ENCODE measurements around the gene WDPCP.
"Not testable (repeated sequence)": the region's sequence is repeated elsewhere in the genome, so short reads cannot be mapped to it uniquely, and the experiment has no call there.

The WDPCP gene

DNA sequence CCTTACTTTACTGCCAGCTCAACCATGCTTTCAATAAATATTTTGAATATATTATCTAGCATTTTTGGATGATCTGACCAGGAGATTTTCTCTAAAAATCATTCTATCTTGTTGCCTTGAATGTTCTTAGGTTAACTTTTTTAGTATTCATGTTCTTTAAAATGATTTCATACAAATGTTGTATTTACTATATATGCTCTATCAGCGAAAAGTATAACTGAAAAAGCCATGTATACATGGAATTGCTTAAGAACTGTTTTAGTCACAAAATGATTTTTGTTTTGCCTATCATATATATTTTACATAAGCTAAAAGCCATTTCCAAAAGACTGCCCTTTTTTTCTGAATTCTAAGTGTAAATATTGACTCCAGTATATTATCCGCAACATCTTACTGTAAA lies 213.9 kb downstream of the WDPCP start:
- no peak for DNase-seq (ENCODE audit: low read depth)
- TF ChIP-seq, protein P1, sequence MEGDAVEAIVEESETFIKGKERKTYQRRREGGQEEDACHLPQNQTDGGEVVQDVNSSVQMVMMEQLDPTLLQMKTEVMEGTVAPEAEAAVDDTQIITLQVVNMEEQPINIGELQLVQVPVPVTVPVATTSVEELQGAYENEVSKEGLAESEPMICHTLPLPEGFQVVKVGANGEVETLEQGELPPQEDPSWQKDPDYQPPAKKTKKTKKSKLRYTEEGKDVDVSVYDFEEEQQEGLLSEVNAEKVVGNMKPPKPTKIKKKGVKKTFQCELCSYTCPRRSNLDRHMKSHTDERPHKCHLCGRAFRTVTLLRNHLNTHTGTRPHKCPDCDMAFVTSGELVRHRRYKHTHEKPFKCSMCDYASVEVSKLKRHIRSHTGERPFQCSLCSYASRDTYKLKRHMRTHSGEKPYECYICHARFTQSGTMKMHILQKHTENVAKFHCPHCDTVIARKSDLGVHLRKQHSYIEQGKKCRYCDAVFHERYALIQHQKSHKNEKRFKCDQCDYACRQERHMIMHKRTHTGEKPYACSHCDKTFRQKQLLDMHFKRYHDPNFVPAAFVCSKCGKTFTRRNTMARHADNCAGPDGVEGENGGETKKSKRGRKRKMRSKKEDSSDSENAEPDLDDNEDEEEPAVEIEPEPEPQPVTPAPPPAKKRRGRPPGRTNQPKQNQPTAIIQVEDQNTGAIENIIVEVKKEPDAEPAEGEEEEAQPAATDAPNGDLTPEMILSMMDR (IDR thresholded peaks at IDR 0.05; ENCODE audit: insufficient read depth, low read depth, low read length, missing control alignments): no peak
- no peak overlapping the region for H3K4me3 ChIP-seq (ENCODE audit: low read depth, low read length)

DNA sequence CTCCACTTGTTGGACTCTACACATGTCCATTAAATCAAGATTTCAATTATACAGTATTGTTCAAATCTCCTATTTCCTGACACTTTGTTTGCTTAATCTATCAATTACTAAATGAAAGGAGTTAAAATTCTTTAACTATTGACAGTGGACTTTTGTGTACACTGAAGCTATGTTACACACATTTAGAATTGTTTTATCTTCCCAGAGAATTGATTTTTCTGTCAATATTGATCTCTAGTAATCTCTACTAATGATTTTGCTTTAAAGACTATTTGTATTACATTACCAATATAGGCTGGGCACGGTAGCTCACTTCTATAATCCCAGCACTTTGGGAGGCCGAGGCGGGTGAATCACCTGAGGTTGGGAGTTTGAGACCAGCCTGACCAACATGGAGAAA lies 215.7 kb downstream of the WDPCP start:
- H3K4me3 ChIP-seq (ENCODE audit: low read depth, low read length): no peak overlapping the region
- no peak for DNase-seq (ENCODE audit: low read depth)
- TF ChIP-seq, protein P1 (IDR thresholded peaks at IDR 0.05; ENCODE audit: insufficient read depth, low read depth, low read length, missing control alignments): no peak

DNA sequence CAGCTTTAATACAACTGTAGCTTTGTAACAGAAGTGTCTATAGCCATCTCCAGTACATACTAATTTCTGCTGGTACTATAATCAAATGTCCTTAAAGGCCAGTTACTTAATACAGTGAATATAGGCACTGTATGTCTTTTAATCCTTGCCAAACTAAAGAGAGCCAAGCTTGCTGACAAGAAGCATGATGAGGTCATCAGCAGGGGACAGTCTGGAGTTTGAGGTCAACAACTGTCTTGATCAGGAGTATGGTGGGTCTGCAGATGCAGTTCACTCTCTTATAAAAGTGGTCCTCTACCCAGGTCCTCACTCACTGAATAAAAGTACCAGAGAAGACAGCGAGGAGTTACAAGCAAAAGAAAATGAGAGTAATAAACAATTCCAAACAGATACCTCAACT lies 219.1 kb downstream of the WDPCP start:
- H3K4me3 ChIP-seq (ENCODE audit: low read depth, low read length): no peak overlapping the region
- DNase-seq (ENCODE audit: low read depth): no peak
- TF ChIP-seq, protein P1 (IDR thresholded peaks at IDR 0.05; ENCODE audit: insufficient read depth, low read depth, low read length, missing control alignments): no peak

DNA sequence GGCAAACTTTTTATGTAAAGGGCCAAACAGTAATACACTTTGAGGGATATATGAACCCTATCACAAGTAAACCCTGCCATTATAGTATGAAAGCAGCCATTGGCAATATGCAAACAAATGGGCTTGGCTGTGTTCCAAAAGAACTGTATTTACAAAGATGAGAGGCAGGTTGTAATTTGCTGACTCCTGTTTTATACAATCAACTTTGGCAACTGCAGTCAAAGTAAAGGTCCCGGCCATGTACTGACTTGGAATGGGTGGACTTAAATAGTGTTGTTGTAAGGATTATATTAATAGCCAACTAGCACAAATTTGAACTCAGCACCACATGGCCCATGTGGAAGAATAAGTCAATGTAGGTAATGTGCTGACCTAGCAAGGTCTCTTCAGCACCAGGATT lies 223.4 kb downstream of the WDPCP start:
- no peak overlapping the region for H3K4me3 ChIP-seq (ENCODE audit: low read depth, low read length)
- no peak for DNase-seq (ENCODE audit: low read depth)
- TF ChIP-seq, protein P1 (IDR thresholded peaks at IDR 0.05; ENCODE audit: insufficient read depth, low read depth, low read length, missing control alignments): no peak

DNA sequence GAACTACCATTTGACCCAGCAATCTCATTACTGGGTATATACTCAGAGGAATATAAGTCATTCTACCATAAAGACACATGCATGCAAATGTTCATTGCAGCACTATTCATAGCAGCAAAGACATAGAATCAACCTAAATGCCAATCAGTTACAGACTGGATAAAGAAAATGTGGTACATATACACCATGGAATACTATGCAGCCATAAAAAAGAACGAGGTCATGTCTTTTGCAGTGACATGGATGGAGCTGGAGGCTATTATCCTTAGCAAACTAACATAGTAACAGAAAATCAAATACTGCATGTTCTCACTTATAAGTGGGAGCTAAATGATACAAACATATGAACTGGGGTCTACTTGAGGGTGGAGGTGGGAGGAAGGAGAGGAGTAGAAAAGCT lies 230.6 kb downstream of the WDPCP start:
- H3K4me3 ChIP-seq (ENCODE audit: low read depth, low read length): not testable (repeated sequence)

DNA sequence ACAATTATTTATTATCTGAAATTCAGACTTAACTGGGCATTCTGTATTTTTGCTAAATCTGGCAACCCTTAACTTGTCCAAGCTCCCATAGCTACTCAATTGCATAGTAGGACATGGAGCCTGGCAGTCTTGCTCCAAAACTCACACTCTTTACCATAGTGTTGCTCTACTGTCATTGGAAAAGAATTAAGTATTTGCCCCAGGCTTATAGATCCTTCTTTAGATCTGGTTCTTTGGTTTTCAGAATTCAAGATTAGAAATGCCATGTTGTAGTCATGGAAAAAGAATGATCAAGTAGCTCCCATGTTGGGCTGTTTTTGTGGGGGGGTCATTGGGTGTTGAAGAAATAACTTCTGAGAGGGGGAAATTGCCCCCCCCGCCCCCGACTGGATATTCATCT lies 240.9 kb downstream of the WDPCP start:
- TF ChIP-seq, protein P1 (IDR thresholded peaks at IDR 0.05; ENCODE audit: insufficient read depth, low read depth, low read length, missing control alignments): no peak
- H3K4me3 ChIP-seq (ENCODE audit: low read depth, low read length): no peak overlapping the region
- no peak for DNase-seq (ENCODE audit: low read depth)

More for the DNA sequence above, 230.6 kb downstream of the WDPCP start:
- DNase-seq (ENCODE audit: low read depth): not testable (repeated sequence)

DNA sequence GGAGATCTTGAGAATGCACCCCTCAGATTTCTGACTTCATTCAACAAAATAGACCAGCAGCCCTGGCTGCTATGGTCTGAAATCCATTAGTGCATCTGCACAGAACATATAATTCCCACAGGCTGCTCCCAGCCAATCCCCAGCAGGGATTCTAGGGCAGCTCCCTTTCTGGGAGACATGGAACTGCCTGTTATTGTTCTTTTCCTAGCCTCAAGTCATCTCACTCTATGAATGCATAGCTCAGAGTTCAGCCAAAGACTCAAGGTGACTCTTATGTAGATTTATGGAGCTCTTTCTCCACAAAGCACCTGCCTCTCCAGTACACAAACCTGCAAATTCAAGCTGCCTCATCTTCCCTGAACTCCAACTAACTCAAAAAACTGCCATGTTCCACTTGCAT lies 241.9 kb downstream of the WDPCP start:
- H3K4me3 ChIP-seq (ENCODE audit: low read depth, low read length): no peak overlapping the region
- DNase-seq (ENCODE audit: low read depth): no peak
- TF ChIP-seq, protein P1 (IDR thresholded peaks at IDR 0.05; ENCODE audit: insufficient read depth, low read depth, low read length, missing control alignments): no peak

DNA sequence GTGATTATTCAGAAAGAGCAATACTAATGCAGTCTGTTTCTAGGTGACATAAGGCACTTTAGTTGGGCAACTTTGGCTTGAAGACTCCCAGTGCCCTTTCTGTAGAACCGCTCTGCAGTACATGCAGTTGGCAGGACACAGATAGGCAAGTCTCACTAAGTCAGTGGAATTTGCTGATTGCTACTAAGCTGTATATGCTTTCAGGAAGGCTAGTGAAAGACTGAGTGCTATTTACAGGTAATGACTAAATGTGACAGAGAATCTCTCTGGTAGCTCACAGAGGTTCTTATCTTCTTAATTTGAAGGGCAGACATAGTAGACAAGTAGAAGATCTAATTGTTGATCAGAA lies 243.0 kb downstream of the WDPCP start:
- no peak overlapping the region for H3K4me3 ChIP-seq (ENCODE audit: low read depth, low read length)
- TF ChIP-seq, protein P1 (IDR thresholded peaks at IDR 0.05; ENCODE audit: insufficient read depth, low read depth, low read length, missing control alignments): no peak
- no peak for DNase-seq (ENCODE audit: low read depth)

Data from GM12865 (cell line).